Heart left ventricle (tissue), 16 donors: ENCODE data around the gene NCKAP1. TPM values are rescaled to one million over a fixed set of nuclear protein-coding genes. Genes with fewer than 3 reads are reported as not detected.
"Not testable (repeated sequence)": the region's sequence is repeated elsewhere in the genome, so short reads cannot be mapped to it uniquely, and the experiment has no call there.

Experiments
- ATAC-seq, 4 donors: fragments of 200-7000 bp; cut with Tn5 transposase; one replicate each; pipeline ENCODE4 v1.9.1; 2020 to 2022; ENCODE audit warnings: moderate library complexity in 4 of 4, mild to moderate bottlenecking in 3 of 4, moderate number of reproducible peaks in 1 of 4
- DNase-seq, 5 donors: peaks; one replicate each; pipeline ENCODE4 v3.0.0-alpha.2; 2020
- H3K27ac ChIP-seq, 12 donors: fragments of 200-600 bp; sonication (generic) in 4 of 12; one replicate each; pipeline versions ENCODE4 v1.5.0 to v1.8.0; 2016 to 2022; ENCODE audit warnings: mild to moderate bottlenecking in 2 of 12
- H3K27me3 ChIP-seq, 9 donors: fragments of 200-600 bp; sonication (generic) in 2 of 9; one replicate each; pipeline versions ENCODE4 v1.5.1 to v1.8.0; 2016 to 2022; ENCODE audit warnings: mild to moderate bottlenecking in 3 of 9
- H3K36me3 ChIP-seq, 9 donors: fragments of 200-600 bp; sonication (generic) in 2 of 9; one replicate each; pipeline versions ENCODE4 v1.5.0 to v1.8.0; 2018 to 2022; ENCODE audit warnings: mild to moderate bottlenecking in 2 of 9
- H3K4me1 ChIP-seq, 12 donors: fragments of 200-600 bp; sonication (generic) in 4 of 12; one replicate each; pipeline versions ENCODE4 v1.5.0 to v1.8.0; 2016 to 2022; ENCODE audit warnings: mild to moderate bottlenecking in 3 of 12
- H3K4me3 ChIP-seq, 12 donors: fragments of 200-600 bp; sonication (generic) in 4 of 12; one replicate each; pipeline versions ENCODE4 v1.5.0 to v1.8.0; 2017 to 2022; ENCODE audit warnings: mild to moderate bottlenecking in 9 of 12, moderate library complexity in 4 of 12
- H3K9me3 ChIP-seq, 12 donors: fragments of 200-600 bp; sonication (generic) in 4 of 12; one replicate each; pipeline versions ENCODE4 v1.5.0 to v1.8.0; 2016 to 2022; ENCODE audit warnings: mild to moderate bottlenecking in 1 of 12
- CTCF ChIP-seq, 12 donors: fragments of 200-600 bp; sonication (generic) in 4 of 12; IDR thresholded peaks; one replicate each; pipeline versions ENCODE4 v1.5.0 to v1.8.0; 2018 to 2022; ENCODE audit warnings: antibody characterized with exemption in 12 of 12, mild to moderate bottlenecking in 5 of 12
- POLR2A ChIP-seq, 2 donors: fragments of 450-650 bp; IDR thresholded peaks; one replicate each; pipeline ENCODE4 v1.6.1; 2017; ENCODE audit warnings: antibody characterized with exemption in 2 of 2, mild to moderate bottlenecking in 2 of 2, moderate library complexity in 2 of 2
- WGBS, 4 donors: extraction: QIAGEN DNeasy Blood & Tissue Kit in 2 of 4; methylation state at CpG; one replicate each; pipeline versions ENCODE4 v1.1.5 to v1.1.7; 2013 to 2018; 5-methylcytosine and 5-hydroxymethylcytosine counted together
- intact Hi-C, 10 donors: fragments of 100-400 bp; cut with DNase I; formaldehyde crosslinking; loops; one replicate each; pipeline versions ENCODE4 v1.11.1 to v1.14.2; 2022
- polyA plus RNA-seq, 2 donors: library from polyadenylated mRNA; stranded (reverse); fragments of 200-250 nt; gene quantifications; one replicate each; pipeline ENCODE4 v1.2.3, GENCODE V29; 2013
- total RNA-seq, 9 donors: library from RNA; depleted of rRNA in 2 of 9; stranded (reverse); fragments of >200 nt in 2 of 9; fragmentation: NEBNext Ultra II Directional in 3 of 9; extraction: Animal tissue kit (Norgen Biotek cat#: 25700) in 3 of 9; gene quantifications; one replicate each; pipeline versions ENCODE4 v1.1.0 to v1.2.4, GENCODE V29; 2016 to 2023
- donor health status: ischemic (EF 13 %, LVEDD 7.1; RV severe dilation, severe dysfunction).
- donor health status: healthy with polysubstance abuse.
- donor health status: DM: no; HTN: yes; CAD: no.
- donor health status: DM: no; HTN: no; CAD: no.
- donor health status: ischemic (EF 25% LVEDD 6.9; RV normal size, moderate dysfunction).
- donor health status: ischemic (EF 25% LVEDD 5.7; RV mildly dilated, moderate dysfunction).
- donor health status: healthy.
- donor health status: DM: yes; HTN: yes; CAD: no.
- donor health status: ischemic (EF 35%, LVEDD 5.7; RV mildly dilated, moderate dysfunction).
- donor health status: nonischemic (EF 11% LVEDD 7.7; RV severe dilation, severe dysfunction).
- donor health status: DM: yes; HTN: yes; CAD: no.
- donor health status: PGD.
- donor health status: ischemic (EF 29% LVEDD 5.4; RV normal size, mild dysfunction).
- donor health status: nonischemic (EF 23%, LVEDD 6.1; RV moderate dilation, normal function).

NCKAP1 gene
- total and polyA plus RNA-seq, 11 donors, result 33.5 to 168 (median 138) TPM

- DNase-seq (no peak), ATAC-seq (no peak)
- Histone ChIP-seq H3K27me3 (peaks cover 0 to 41% (median 0%) of the 10 kb centered on the region in 9 donors), H3K36me3 (peaks cover 0 to 26% (median 4%) of the 10 kb centered on the region in 9 donors), H3K27ac (peak overlapping the region in 2 of 12 donors; percentile 5 to 13), H3K4me3 (peak overlapping the region in 1 of 12 donors; percentile 2), H3K9me3 (no peaks in the 10 kb centered on the region), H3K4me1 (peaks cover 0 to 77% (median 39%) of the 10 kb centered on the region in 12 donors)
- WGBS, 4 donors, result 43 to 50% (median 47%) methylated on average over 8 of the region's 8 CpGs
- intact Hi-C loops, result no loop called here
- TF ChIP-seq CTCF (IDR thresholded peaks at IDR 0.05) (no peak), POLR2A (IDR thresholded peaks at IDR 0.05) (no peak)
Observed at GRCh38 chr2:183024339-183025095, 13.7 kb downstream of the NCKAP1 start.

- peak overlapping the region in 11 of 12 donors; percentile 5 to 68 (median 22) for H3K27ac ChIP-seq
- H3K27me3 ChIP-seq, result peaks cover 0 to 29% (median 0%) of the 10 kb centered on the region in 9 donors
- H3K4me3 ChIP-seq, result no peak overlapping the region
- WGBS, 4 donors, result 46 to 57% (median 50%) methylated on average over 3 of the region's 3 CpGs
- no peaks in the 10 kb centered on the region for H3K9me3 ChIP-seq
- DNase-seq (no peak), ATAC-seq (peak in 3 of 4 donors; percentile 55 to 65 (median 56))
- intact Hi-C loops, result no loop called here
- peaks cover 0 to 76% (median 44%) of the 10 kb centered on the region in 12 donors for H3K4me1 ChIP-seq
- H3K36me3 ChIP-seq, result peaks cover 0 to 30% (median 4%) of the 10 kb centered on the region in 9 donors
- TF ChIP-seq POLR2A (IDR thresholded peaks at IDR 0.05) (no peak), CTCF (IDR thresholded peaks at IDR 0.05) (no peak)
Observed at GRCh38 chr2:183022711-183023110, 15.5 kb downstream of the NCKAP1 start.

- no peak for DNase-seq
- Histone ChIP-seq H3K4me1 (peaks cover 0 to 73% (median 41%) of the 10 kb centered on the region in 12 donors), H3K4me3 (no peak overlapping the region), H3K27me3 (peaks cover 0 to 21% (median 0%) of the 10 kb centered on the region in 9 donors), H3K27ac (peak overlapping the region in 2 of 12 donors; percentile 28 to 68), H3K36me3 (peaks cover 0 to 32% (median 4%) of the 10 kb centered on the region in 9 donors), H3K9me3 (no peaks in the 10 kb centered on the region)
- ATAC-seq, result peak in 3 of 4 donors; percentile 9 to 45 (median 36)
- intact Hi-C loops, result no loop called here
- TF ChIP-seq POLR2A (IDR thresholded peaks at IDR 0.05), result no peak
- no peak for TF ChIP-seq CTCF (IDR thresholded peaks at IDR 0.05)
- WGBS, 4 donors, result 89 to 99% (median 95%) methylated on average over 2 of the region's 2 CpGs
Observed at GRCh38 chr2:183021613-183022012, 16.6 kb downstream of the NCKAP1 start.

- DNase-seq, result no peak
- peaks cover 0 to 77% (median 38%) of the 10 kb centered on the region in 12 donors for H3K4me1 ChIP-seq
- intact Hi-C loops, result no loop called here
- H3K9me3 ChIP-seq, result no peaks in the 10 kb centered on the region
- ATAC-seq, result no peak
- H3K36me3 ChIP-seq, result peaks cover 0 to 32% (median 4%) of the 10 kb centered on the region in 9 donors
- no peak overlapping the region for H3K4me3 ChIP-seq
- peak overlapping the region in 4 of 12 donors; percentile 0 to 23 (median 4) for H3K27ac ChIP-seq
- WGBS, 4 donors, result 79 to 91% (median 81%) methylated on average over 1 of the region's 1 CpG
- peaks cover 0 to 11% (median 0%) of the 10 kb centered on the region in 9 donors for H3K27me3 ChIP-seq
- TF ChIP-seq CTCF (IDR thresholded peaks at IDR 0.05) (no peak), POLR2A (IDR thresholded peaks at IDR 0.05) (no peak)
Observed at GRCh38 chr2:183019718-183020442, 18.4 kb downstream of the NCKAP1 start.

GRCh38 chr2:183017845-183018244 is 20.4 kb downstream of the NCKAP1 start:
- 84 to 94% (median 91%) methylated on average over 11 of the region's 11 CpGs for WGBS, 4 donors
- H3K27ac ChIP-seq, DNase-seq, intact Hi-C loops, H3K4me3 ChIP-seq, ATAC-seq, H3K9me3 ChIP-seq: not testable (repeated sequence)
- H3K4me1 ChIP-seq, result peaks cover 0 to 77% (median 34%) of the 10 kb centered on the region in 12 donors
- peaks cover 0 to 24% (median 4%) of the 10 kb centered on the region in 9 donors for H3K36me3 ChIP-seq
- H3K27me3 ChIP-seq, result peaks cover 0 to 11% (median 0%) of the 10 kb centered on the region in 9 donors
